HG03095 (cell line): ENCODE measurements around the gene ZNF674.
"Not testable (repeated sequence)": the region's sequence is repeated elsewhere in the genome, so short reads cannot be mapped to it uniquely, and the experiment has no call there.

Experiments
- ATAC-seq: cut with Tn5 transposase; IDR thresholded peaks from one replicate; pipeline ENCODE4 v1.9.1; 2021; ENCODE audit warnings: moderate library complexity; ENCODE audit not compliant: unreplicated experiment

Gene ZNF674

GRCh38 chrX:46478634-46479033 lies 66.6 kb downstream of the ZNF674 start:
- not testable (repeated sequence) for ATAC-seq

- ATAC-seq: no peak
Measured at GRCh38 chrX:46477435-46477834, 67.8 kb downstream of the ZNF674 start.

DNA sequence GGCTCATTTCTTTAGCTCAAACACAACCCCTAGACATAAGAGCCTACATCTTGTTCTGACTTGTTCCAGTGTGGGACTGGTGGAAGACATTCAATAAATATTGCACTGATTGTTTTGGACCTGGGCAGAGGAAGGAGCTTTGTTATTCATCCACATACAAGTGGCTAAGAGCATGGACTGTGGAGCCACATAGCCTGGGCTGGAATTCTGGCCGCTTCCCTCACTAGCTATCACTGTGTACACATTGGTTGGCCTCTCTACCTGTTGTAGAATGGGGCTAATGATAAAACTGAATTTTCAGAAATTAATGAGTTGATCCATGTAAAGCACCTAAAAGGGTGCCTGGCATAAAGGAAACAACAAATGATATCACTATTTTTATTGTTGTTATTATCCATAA lies 80.0 kb downstream of the ZNF674 start:
- no peak for ATAC-seq

DNA sequence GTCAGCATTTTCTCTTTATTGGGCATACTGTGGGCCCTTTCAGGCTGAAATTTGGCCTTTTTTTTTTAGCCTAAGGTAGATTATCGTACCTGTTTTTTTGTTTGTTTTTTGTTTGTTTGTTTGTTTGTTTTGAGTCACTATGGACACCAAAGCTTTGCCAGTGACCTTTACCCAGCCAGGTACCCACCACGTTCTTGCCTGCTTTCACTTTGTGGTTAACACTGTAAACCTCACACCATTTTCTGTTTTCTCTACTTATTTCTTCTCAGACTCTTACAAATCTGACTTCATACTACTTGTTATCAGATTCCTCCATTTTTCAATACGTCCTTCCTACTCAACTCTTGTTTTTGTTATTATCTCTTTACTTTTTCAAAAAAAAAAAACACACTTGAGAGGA lies 81.5 kb downstream of the ZNF674 start:
- ATAC-seq: no peak

GRCh38 chrX:46461660-46462191 lies 83.5 kb downstream of the ZNF674 start:
- ATAC-seq: peak; percentile 97

DNA sequence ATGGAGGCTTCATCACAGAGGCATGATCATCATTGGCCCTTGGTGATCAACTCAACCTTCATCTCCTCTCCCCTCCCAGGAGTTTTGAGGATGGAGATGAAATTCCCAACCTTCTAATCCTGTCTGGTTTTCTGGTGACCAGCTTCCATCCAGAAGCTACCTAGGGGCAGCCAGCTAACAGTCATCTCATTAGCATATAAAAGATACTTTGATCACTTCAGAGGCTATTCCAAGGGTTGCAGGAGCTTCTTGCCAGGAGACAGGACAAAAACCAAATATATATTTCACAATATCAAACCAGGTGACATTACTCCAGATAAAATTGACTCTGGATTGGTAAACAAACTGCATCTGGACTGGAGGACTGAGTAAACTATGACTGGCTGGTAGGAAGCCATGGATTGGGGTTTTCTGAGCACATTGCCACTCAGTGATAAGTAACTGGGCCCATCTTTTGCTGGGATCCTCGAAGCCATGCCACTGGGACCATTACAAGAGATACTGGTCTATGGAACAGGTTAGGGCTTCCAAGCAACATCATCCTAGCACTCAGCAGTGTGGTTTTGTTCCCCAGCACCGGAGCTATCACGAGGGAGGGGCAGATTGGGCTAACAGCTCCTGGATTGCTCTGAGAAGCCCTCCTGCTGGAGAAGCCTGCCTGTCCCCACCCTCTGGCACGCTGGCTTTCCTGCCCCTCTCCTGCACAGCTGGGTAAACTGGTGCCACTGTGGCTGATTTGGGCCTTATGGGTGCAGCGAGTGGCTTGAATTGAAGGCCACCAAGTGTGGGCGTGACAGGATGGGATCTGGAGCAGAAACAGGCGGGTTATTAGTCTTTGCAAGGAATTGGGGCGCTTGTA lies 84.2 kb downstream of the ZNF674 start:
- ATAC-seq: not testable (repeated sequence)

DNA sequence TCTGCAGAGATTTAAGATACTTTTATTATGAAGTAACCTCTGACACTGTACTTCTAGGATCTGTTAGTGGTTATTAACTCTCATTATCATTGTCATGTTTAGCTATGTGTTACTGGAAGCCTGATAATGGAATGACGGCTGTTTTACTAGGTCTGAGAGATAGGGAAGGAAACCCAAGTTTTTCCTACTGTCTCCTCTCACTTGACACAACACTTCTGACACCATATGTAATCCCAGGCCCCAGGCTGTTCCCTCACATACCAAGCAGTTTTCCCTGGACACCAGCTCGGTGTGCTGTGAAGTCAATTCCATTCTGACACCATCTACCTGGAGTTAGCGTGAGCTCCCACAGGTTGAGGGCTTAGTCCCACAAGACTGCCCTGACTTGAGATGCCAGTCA lies 85.6 kb downstream of the ZNF674 start:
- no peak for ATAC-seq

DNA sequence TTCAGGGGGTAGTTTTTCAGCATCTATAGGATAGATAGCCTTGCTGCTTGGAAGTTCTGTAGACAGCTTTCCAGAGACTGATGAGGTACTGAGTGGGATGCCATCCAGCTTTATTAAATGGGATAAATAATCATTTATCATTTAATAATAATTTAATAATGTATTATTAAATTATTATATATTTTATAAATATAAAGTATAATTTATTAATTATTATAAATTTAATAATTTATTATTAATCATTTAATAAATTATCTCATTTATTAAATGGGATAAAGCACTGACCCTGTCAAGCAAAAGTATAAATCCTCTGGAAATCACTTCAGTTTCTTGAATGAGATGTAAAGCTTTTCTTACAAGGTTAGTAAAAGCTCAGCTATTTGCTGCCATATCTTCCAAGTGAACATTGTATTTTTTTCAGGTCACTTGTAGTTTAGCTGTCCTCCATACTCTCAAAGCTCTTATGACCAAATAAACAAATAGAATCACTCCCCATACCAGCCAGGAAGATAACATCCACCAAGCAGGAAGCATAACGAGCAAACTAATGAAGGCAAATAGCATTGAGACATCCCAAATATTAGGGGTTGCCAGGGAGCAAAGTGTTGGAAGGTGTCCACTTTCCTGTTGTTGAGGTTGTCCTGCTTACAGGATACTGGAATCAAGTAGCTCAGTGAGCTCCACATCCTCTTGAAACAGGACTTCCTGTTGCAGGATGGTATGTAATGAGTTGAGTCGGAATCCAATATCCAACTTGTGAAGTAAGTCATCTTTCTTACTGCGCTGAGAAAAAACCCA lies 88.9 kb downstream of the ZNF674 start:
- ATAC-seq: no peak
